B cell (primary cell): ENCODE measurements around the gene TUBA4B. TPM values are rescaled to one million over a fixed set of nuclear protein-coding genes. Genes with fewer than 3 reads are reported as not detected.

Experiments used
- ATAC-seq: fragments of 200-7000 bp; cut with Tn5 transposase; one replicate; pipeline ENCODE4 v1.10.0; 2021; ENCODE audit warnings: low read depth, mild to moderate bottlenecking, moderate number of reproducible peaks, moderate library complexity
- CTCF ChIA-PET: fragments of 350-600 bp; sonication (Branson Sonifier 250); formaldehyde crosslinking; loops from one replicate; lab custom pipeline; 2021; ENCODE audit warnings: antibody characterized with exemption, inconsistent platforms; lab: Charles Lee
- POLR2A ChIA-PET: fragments of 350-600 bp; sonication (Branson Sonifier 250); formaldehyde crosslinking; loops from one replicate; lab custom pipeline; 2021; ENCODE audit warnings: antibody characterized with exemption; lab: Charles Lee
- DNase-seq: peaks from one replicate; pipeline ENCODE4 v3.0.0; 2013
- H2AFZ ChIP-seq: 2 replicates; pipeline ENCODE4 v1.6.1; 2012; ENCODE audit warnings: mild to moderate bottlenecking, low read depth, low read length; ENCODE audit not compliant: insufficient read depth, poor library complexity, severe bottlenecking
- H3K27ac ChIP-seq, 2 donors: 1 replicate in 1 of 2; 2 replicates in 1 of 2; pipeline ENCODE4 v1.5.1; 2012 to 2013; ENCODE audit warnings: low read length in 2 of 2, mild to moderate bottlenecking in 2 of 2, moderate library complexity in 1 of 2
- H3K27me3 ChIP-seq, 4 experiments: fragments of 200-600 bp in 1 of 4; sonication (generic) in 1 of 4; replicated peaks in 1 of 4; 1 replicate in 2 of 4; 2 replicates in 2 of 4; pipeline versions ENCODE4 v1.6.1 to v1.7.0; 2013 to 2016; ENCODE audit warnings: low read length in 3 of 4, mild to moderate bottlenecking in 2 of 4, mixed read lengths in 1 of 4, moderate library complexity in 1 of 4; ENCODE audit not compliant: insufficient read depth in 4 of 4, control insufficient read depth in 3 of 4; ENCODE audit errors: control extremely low read depth in 1 of 4
- H3K36me3 ChIP-seq, 2 experiments: replicated peaks in 1 of 2; 1 replicate in 1 of 2; 2 replicates in 1 of 2; pipeline versions ENCODE4 v1.6.1 to v1.7.1; 2013; ENCODE audit warnings: low read length in 1 of 2; ENCODE audit not compliant: insufficient read depth in 2 of 2, control insufficient read depth in 1 of 2; ENCODE audit errors: control extremely low read depth in 1 of 2, extremely low read depth in 1 of 2
- H3K4me1 ChIP-seq, 2 donors: fragments of 200-600 bp in 1 of 2; sonication (generic) in 1 of 2; 1 replicate in 1 of 2; 2 replicates in 1 of 2; pipeline versions ENCODE4 v1.5.1 to v1.6.1; 2013 to 2017; ENCODE audit warnings: low read length in 2 of 2; ENCODE audit not compliant: control insufficient read depth in 2 of 2, insufficient read depth in 2 of 2
- H3K4me2 ChIP-seq: replicated peaks from 2 replicates; pipeline ENCODE3; 2012; ENCODE audit warnings: mild to moderate bottlenecking, low read depth, low read length; ENCODE audit not compliant: poor library complexity, severe bottlenecking
- H3K4me3 ChIP-seq, 5 experiments: fragments of 200-600 bp in 1 of 5; sonication (generic) in 1 of 5; 1 replicate in 3 of 5; 2 replicates in 2 of 5; pipeline versions ENCODE4 v1.5.1 to v1.7.0; 2011 to 2016; ENCODE audit warnings: low read length in 4 of 5, mild to moderate bottlenecking in 4 of 5, low read depth in 2 of 5, control low read depth in 1 of 5, moderate library complexity in 1 of 5; ENCODE audit not compliant: insufficient read depth in 1 of 5; ENCODE audit errors: control extremely low read depth in 1 of 5, extremely low read depth in 1 of 5
- H3K79me2 ChIP-seq: fragments of 200-600 bp; sonication (generic); one replicate; pipeline ENCODE4 v1.6.0; 2016; ENCODE audit warnings: low read length; ENCODE audit not compliant: control insufficient read depth, insufficient read depth
- H3K9ac ChIP-seq: fragments of 200-600 bp; sonication (generic); 2 replicates; pipeline ENCODE4 v1.6.1; 2017; ENCODE audit warnings: mild to moderate bottlenecking, low read length, moderate library complexity
- H3K9me3 ChIP-seq, 3 donors: one replicate each; pipeline versions ENCODE4 v1.6.1 to v1.7.1; 2013; ENCODE audit warnings: low read length in 2 of 3; ENCODE audit not compliant: control insufficient read depth in 2 of 3, insufficient read depth in 1 of 3; ENCODE audit errors: control extremely low read depth in 1 of 3
- H4K20me1 ChIP-seq: 2 replicates; pipeline ENCODE4 v1.6.0; 2012; ENCODE audit warnings: mild to moderate bottlenecking, low read length; ENCODE audit not compliant: insufficient read depth, control insufficient read depth, poor library complexity, severe bottlenecking
- H3K27ac Mint-ChIP-seq: one replicate; pipeline ENCODE4 v1.8.0; 2021; ENCODE audit warnings: mixed read lengths
- H3K27me3 Mint-ChIP-seq: one replicate; pipeline ENCODE4 v1.8.0; 2021; ENCODE audit warnings: mixed read lengths
- H3K4me1 Mint-ChIP-seq: one replicate; pipeline ENCODE4 v1.8.0; 2021; ENCODE audit warnings: mixed read lengths
- H3K4me3 Mint-ChIP-seq: one replicate; pipeline ENCODE4 v1.8.0; 2021; ENCODE audit warnings: mixed read lengths
- H3K9me3 Mint-ChIP-seq: one replicate; pipeline ENCODE4 v1.8.0; 2022; ENCODE audit warnings: mixed read lengths; ENCODE audit not compliant: insufficient read depth
- EZH2 ChIP-seq: IDR thresholded peaks from 2 replicates; pipeline ENCODE4 v1.6.1; 2012; ENCODE audit warnings: borderline replicate concordance, low read depth, mild to moderate bottlenecking, moderate library complexity, low read length; ENCODE audit not compliant: insufficient read depth, poor library complexity, severe bottlenecking
- WGBS: methylation state at CpG from one replicate; pipeline ENCODE4 v1.1.5; 2013; ENCODE audit warnings: missing lambda C conversion rate; ENCODE audit not compliant: insufficient coverage; 5-methylcytosine and 5-hydroxymethylcytosine counted together
- intact Hi-C: fragments of 100-400 bp; cut with micrococcal nuclease; formaldehyde crosslinking; loops from one replicate; pipeline ENCODE4 v1.10.0; 2022
- polyA plus RNA-seq: library from polyadenylated mRNA; depleted of rRNA; stranded (reverse); fragments of >200 nt; gene quantifications from 2 replicates; pipeline ENCODE4 v1.2.3, GENCODE V29; 2012
- total RNA-seq, 2 donors: library from RNA; stranded (reverse); fragments of 120-200 nt in 1 of 2; gene quantifications; 1 replicate in 1 of 2; 2 replicates in 1 of 2; pipeline versions ENCODE4 v1.2.3 to v1.2.4, GENCODE V29; 2013 to 2022
- TF ChIP-seq, protein P1 (sequence below): fragments of 200-600 bp; IDR thresholded peaks from one replicate; pipeline ENCODE4 v1.8.0; 2022; ENCODE audit warnings: antibody characterized with exemption, mild to moderate bottlenecking

Gene TUBA4B
- total and polyA plus RNA-seq, 2 donors (not counting 1 experiment from before 2014, with no cell fraction given), result not detected

DNA sequence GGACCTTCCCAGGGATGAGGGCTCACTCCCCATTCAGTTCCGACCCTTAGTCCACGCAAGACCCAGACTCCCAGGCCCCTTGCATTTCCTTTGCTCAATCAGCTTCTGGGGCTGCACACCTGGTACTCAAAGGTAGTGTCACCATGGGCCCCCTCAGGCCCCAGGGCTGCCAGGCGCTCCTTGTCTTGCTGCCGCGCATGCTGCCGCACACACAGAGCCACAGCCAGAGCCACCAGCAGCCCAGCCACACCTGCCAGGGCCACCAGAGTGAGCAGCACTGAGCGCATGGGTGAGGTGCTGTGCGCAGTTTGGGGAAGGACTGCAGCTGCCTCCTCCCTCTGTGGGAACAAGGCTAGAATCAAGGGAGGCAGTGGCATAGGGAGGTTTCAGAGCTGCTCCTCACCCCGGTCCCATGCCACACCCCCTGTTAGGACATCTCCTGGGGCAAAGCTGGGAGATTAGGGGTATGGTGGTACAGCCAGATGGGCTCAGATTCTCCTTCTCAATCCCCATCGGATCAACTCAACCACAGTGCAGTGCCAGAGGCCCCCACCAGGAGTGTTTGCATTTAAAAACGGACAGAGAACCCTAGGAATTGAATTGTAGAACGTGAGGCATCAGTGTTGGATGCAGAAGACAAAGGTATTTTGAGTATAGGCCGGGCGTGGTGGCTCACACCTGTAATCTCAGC is 44.9 kb downstream of the TUBA4B start:
- intact Hi-C loops, result loop anchor here (1.0 to 5.0 kb wide), 5 partner anchors 44 to 240 kb away; partner anchors contain the start of genes DNPEP and NHEJ1
- H3K9me3 ChIP-seq, result no peaks in the 10 kb centered on the region
- Mint-ChIP-seq H3K27me3 (peaks cover 18% of the 10 kb centered on the region), H3K4me1 (peaks cover 16% of the 10 kb centered on the region), H3K27ac (no peak overlapping the region), H3K9me3 (no peaks in the 10 kb centered on the region), H3K4me3 (no peak overlapping the region)
- ChIA-PET POLR2A (interaction anchor here (0.6 to 1.1 kb wide), 2 partner anchors 20 to 90 kb away, joined by 3 to 4 read pairs; partner anchors contain the start of gene DNPEP), CTCF (interaction anchor here (0.9 to 10.3 kb wide), 11 partner anchors 20 to 239 kb away, joined by 3 to 136 read pairs (median 6); partner anchors contain the start of genes CNPPD1, DNAJB2, NHEJ1 and SLC23A3)
- ATAC-seq (no peak), DNase-seq (peak; percentile 20)
- H3K27ac ChIP-seq, result no peak overlapping the region
- no peak overlapping the region for H2AFZ ChIP-seq
- peaks cover 14 to 19% of the 10 kb centered on the region in 2 donors for H3K4me1 ChIP-seq
- no peak overlapping the region for H3K4me3 ChIP-seq
- no peak for TF ChIP-seq EZH2
- TF ChIP-seq, protein P1, sequence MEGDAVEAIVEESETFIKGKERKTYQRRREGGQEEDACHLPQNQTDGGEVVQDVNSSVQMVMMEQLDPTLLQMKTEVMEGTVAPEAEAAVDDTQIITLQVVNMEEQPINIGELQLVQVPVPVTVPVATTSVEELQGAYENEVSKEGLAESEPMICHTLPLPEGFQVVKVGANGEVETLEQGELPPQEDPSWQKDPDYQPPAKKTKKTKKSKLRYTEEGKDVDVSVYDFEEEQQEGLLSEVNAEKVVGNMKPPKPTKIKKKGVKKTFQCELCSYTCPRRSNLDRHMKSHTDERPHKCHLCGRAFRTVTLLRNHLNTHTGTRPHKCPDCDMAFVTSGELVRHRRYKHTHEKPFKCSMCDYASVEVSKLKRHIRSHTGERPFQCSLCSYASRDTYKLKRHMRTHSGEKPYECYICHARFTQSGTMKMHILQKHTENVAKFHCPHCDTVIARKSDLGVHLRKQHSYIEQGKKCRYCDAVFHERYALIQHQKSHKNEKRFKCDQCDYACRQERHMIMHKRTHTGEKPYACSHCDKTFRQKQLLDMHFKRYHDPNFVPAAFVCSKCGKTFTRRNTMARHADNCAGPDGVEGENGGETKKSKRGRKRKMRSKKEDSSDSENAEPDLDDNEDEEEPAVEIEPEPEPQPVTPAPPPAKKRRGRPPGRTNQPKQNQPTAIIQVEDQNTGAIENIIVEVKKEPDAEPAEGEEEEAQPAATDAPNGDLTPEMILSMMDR, result no peak
- H3K79me2 ChIP-seq, result no peaks in the 10 kb centered on the region
- no peak overlapping the region for H3K4me2 ChIP-seq
- H3K36me3 ChIP-seq, result no peaks in the 10 kb centered on the region
- no peak overlapping the region for H3K9ac ChIP-seq
- no peaks in the 10 kb centered on the region for H4K20me1 ChIP-seq
- 93% methylated on average over 12 of the region's 14 CpGs for WGBS
- H3K27me3 ChIP-seq, result peaks cover 0 to 16% (median 1%) of the 10 kb centered on the region in 4 experiments
